Muscle of arm (tissue), 12 donors: ENCODE data around the gene ZNF773. TPM values are rescaled to one million over a fixed set of nuclear protein-coding genes. Genes with fewer than 3 reads are reported as not detected.

Experiments
- DNase-seq: peaks from one replicate; pipeline ENCODE4 v3.0.0-alpha.2; 2013
- polyA plus RNA-seq, 12 donors: library from polyadenylated mRNA; unstranded; fragments of 120-200 nt; gene quantifications; one replicate each; pipeline ENCODE4 v1.2.1, GENCODE V29; 2013; ENCODE audit not compliant: insufficient read length in 12 of 12

ZNF773 gene
- polyA plus RNA-seq, 12 donors: 6.4 to 16.4 (median 7.6) TPM; not detected in 1

DNA sequence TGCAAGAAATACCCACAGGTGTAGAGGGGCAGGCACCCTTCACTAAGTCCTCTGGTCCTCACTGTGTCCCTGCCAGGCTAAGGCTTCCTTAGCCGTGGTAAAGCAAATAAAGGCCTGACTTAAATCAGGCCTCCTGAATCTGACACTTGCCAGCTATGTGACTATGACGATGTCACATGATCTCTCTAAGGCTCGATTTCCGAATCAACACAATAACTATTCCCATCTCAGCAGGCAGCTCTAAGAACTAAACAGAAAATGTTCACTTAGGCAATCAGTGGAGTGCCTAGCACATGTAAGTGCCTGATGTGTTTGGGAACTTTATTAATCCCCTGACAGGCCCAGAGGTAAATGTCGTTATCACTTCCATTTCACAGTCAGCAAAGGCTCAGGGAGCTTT is 57.9 kb downstream of the ZNF773 start:
- no peak for DNase-seq

Other genes starting within 250 kb of the ZNF773 start
- gene ZNF460, start 219.5 kb upstream of the ZNF773 start, polyA plus RNA-seq: 1 to 10 TPM in 10 of 12 donors, not detected in 2; 2.3 to 5.7 (median 3.7) TPM
- 1 to 10 TPM in 11 of 12 donors, not detected in 1; 4.7 to 7.1 (median 6.1) TPM for gene ZNF543, start 179.5 kb upstream of the ZNF773 start, polyA plus RNA-seq
- gene ZNF304, start 148.7 kb upstream of the ZNF773 start, polyA plus RNA-seq: 10 to 100 TPM in 7 of 12 donors, 1 to 10 TPM in 4, not detected in 1; 8.9 to 12.5 (median 10.2) TPM
- gene TRAPPC2B, start 136.4 kb upstream of the ZNF773 start, polyA plus RNA-seq: 10 to 100 TPM in 10 of 12 donors, not detected in 2; 12.0 to 18.6 (median 15.0) TPM
- 1 to 10 TPM in 10 of 12 donors, not detected in 2; 2.2 to 6.1 (median 3.6) TPM for gene ZNF547, start 136.4 kb upstream of the ZNF773 start, polyA plus RNA-seq
- gene ZNF548, start 110.1 kb upstream of the ZNF773 start, polyA plus RNA-seq: 10 to 100 TPM in 11 of 12 donors, not detected in 1; 12.6 to 46.8 (median 20.3) TPM
- gene ZNF17, start 88.8 kb upstream of the ZNF773 start, polyA plus RNA-seq: 10 to 100 TPM in 3 of 12 donors, 1 to 10 TPM in 8, not detected in 1; 6.3 to 16.4 (median 8.4) TPM
- gene ZNF749, start 64.6 kb upstream of the ZNF773 start, polyA plus RNA-seq: 1 to 10 TPM in 11 of 12 donors, not detected in 1; 3.4 to 9.7 (median 7.6) TPM
- gene VN1R1, start 42.8 kb upstream of the ZNF773 start, polyA plus RNA-seq: 1 to 10 TPM in 8 of 12 donors, under 1 TPM in 2, not detected in 2; 0.90 to 4.0 (median 1.6) TPM
- 10 to 100 TPM in 8 of 12 donors, 1 to 10 TPM in 2, not detected in 2; 9.2 to 17.3 (median 11.2) TPM for gene ZNF772, start 22.4 kb upstream of the ZNF773 start, polyA plus RNA-seq
- gene ZNF419, start 12.2 kb upstream of the ZNF773 start, polyA plus RNA-seq: 10 to 100 TPM in 7 of 12 donors, 1 to 10 TPM in 4, not detected in 1; 8.0 to 13.4 (median 10.2) TPM
- gene ZNF549, start 27.4 kb downstream of the ZNF773 start, polyA plus RNA-seq: 10 to 100 TPM in 2 of 12 donors, 1 to 10 TPM in 9, not detected in 1; 6.0 to 11.0 (median 7.4) TPM
- gene ZNF550, start 59.9 kb downstream of the ZNF773 start, polyA plus RNA-seq: 10 to 100 TPM in 10 of 12 donors, 1 to 10 TPM in 1, not detected in 1; 6.1 to 14.4 (median 12.3) TPM
- gene ZNF416, start 79.0 kb downstream of the ZNF773 start, polyA plus RNA-seq: 1 to 10 TPM in 10 of 12 donors, not detected in 2; 4.8 to 6.8 (median 5.4) TPM
- 1 to 10 TPM in 11 of 12 donors, not detected in 1; 3.3 to 8.8 (median 6.7) TPM for gene ZIK1, start 84.2 kb downstream of the ZNF773 start, polyA plus RNA-seq
- gene ZNF530, start 99.9 kb downstream of the ZNF773 start, polyA plus RNA-seq: 1 to 10 TPM in 10 of 12 donors, not detected in 2; 3.0 to 4.4 (median 3.6) TPM
- gene ZNF134, start 114.3 kb downstream of the ZNF773 start, polyA plus RNA-seq: 10 to 100 TPM in 11 of 12 donors, not detected in 1; 12.1 to 21.8 (median 14.2) TPM
- 10 to 100 TPM in 11 of 12 donors, not detected in 1; 12.0 to 28.5 (median 16.9) TPM for gene ZNF211, start 133.2 kb downstream of the ZNF773 start, polyA plus RNA-seq
- gene ZSCAN4, start 169.0 kb downstream of the ZNF773 start, polyA plus RNA-seq: under 1 TPM in 1 of 12 donors, not detected in 11; 0.30 TPM
- 1 to 10 TPM in 11 of 12 donors, not detected in 1; 4.7 to 9.6 (median 7.6) TPM for gene ZNF551, start 182.0 kb downstream of the ZNF773 start, polyA plus RNA-seq
- 10 to 100 TPM in 9 of 12 donors, 1 to 10 TPM in 2, not detected in 1; 7.3 to 24.5 (median 12.6) TPM for gene ZNF154, start 209.3 kb downstream of the ZNF773 start, polyA plus RNA-seq
- 10 to 100 TPM in 4 of 12 donors, 1 to 10 TPM in 7, not detected in 1; 4.3 to 12.4 (median 9.3) TPM for gene ZNF671, start 227.7 kb downstream of the ZNF773 start, polyA plus RNA-seq
- gene ZNF776, start 246.9 kb downstream of the ZNF773 start, polyA plus RNA-seq: 10 to 100 TPM in 10 of 12 donors, 1 to 10 TPM in 1, not detected in 1; 6.2 to 21.1 (median 16.1) TPM